Body of pancreas (tissue), 4 donors: ENCODE results near the gene PIP4P1.

Experiments
- CTCF ChIP-seq, 7 experiments: fragments of 450-650 bp in 4 of 7; fragments of 200-600 bp in 3 of 7; sonication (generic) in 3 of 7; IDR thresholded peaks; one replicate each; pipeline ENCODE4 v1.5.1; 2016 to 2019; ENCODE audit warnings: antibody characterized with exemption in 7 of 7
- POLR2A ChIP-seq, 3 donors: fragments of 450-650 bp; IDR thresholded peaks; one replicate each; pipeline ENCODE4 v1.6.1; 2016; ENCODE audit warnings: antibody characterized with exemption in 3 of 3, mild to moderate bottlenecking in 2 of 3

GRCh38 chr14:20424851-20425250 lies 36.4 kb downstream of the PIP4P1 start:
- no peak for TF ChIP-seq CTCF (IDR thresholded peaks at IDR 0.05)
- TF ChIP-seq POLR2A (IDR thresholded peaks at IDR 0.05), result no peak
